Left hindlimb (tissue), 1 donor: ENCODE data around the gene SMG6.

Source experiments
- DNase-seq: peaks from one replicate; pipeline ENCODE4 v3.0.0-alpha.2; 2018

SMG6 gene

DNA sequence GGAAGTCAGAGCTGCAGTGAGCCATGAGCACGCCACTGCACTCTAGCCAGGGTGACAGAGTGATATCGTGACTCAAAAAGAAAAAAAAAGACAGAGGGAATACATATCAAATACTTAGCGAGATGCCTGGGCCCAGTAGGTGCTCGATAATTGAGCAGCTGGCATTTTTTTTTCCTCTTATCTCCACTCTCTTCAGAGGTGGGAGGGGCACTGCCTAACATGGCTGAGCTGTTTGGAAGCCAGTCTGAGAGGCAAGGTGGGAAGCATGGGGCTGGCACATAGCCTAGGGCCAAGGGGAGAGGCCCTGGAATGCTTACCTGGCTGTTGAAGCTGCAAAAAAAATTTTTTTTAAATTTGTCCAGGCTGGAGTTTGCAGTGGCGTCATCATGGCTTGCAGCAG, 210.2 kb downstream of the SMG6 start:
- DNase-seq: no peak

- no peak for DNase-seq
Observed at GRCh38 chr17:2092253-2092652, 211.3 kb downstream of the SMG6 start.

GRCh38 chr17:2090804-2091534, 212.6 kb downstream of the SMG6 start:
- DNase-seq: peak; percentile 86

DNA sequence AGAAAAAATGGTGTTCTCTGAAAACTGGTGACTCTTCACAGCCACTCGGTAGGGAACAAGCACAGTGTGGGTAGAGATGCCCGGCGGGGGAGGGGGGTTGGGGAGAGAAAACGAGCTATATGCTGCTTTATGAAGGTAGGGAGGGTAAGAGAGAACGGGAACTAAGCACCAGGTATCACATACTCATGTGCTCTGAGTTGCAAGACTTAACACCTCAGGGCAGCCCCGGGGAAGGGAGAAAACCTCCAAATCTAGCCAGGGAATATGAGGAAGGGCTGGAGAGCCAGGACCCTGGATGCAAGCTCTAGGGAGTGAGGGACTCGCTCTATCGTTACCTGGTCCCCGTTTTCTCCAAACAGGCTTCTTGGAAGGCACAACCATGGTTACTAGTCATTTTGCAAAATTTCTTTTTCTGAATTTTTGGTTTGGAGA, 213.4 kb downstream of the SMG6 start:
- no peak for DNase-seq

DNA sequence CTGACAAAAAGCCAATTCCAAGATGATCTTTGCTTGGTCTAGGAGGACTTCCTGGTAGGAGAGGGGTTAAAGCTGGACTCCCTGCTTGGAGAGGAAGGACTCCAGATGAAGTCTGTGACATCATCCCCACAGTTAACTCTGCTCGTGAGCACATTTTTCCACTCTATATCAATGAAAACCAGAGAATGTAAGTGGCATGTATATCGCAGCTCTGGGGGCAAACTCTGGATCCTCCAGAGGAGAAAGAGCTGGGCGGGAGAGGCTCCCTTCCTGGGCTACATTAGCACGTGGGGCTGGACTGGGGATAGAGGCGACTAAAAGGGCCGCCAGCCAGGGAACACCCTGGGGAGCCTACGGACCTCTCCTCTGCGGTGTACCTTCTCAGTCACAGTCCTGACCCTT, 214.6 kb downstream of the SMG6 start:
- no peak for DNase-seq

DNA sequence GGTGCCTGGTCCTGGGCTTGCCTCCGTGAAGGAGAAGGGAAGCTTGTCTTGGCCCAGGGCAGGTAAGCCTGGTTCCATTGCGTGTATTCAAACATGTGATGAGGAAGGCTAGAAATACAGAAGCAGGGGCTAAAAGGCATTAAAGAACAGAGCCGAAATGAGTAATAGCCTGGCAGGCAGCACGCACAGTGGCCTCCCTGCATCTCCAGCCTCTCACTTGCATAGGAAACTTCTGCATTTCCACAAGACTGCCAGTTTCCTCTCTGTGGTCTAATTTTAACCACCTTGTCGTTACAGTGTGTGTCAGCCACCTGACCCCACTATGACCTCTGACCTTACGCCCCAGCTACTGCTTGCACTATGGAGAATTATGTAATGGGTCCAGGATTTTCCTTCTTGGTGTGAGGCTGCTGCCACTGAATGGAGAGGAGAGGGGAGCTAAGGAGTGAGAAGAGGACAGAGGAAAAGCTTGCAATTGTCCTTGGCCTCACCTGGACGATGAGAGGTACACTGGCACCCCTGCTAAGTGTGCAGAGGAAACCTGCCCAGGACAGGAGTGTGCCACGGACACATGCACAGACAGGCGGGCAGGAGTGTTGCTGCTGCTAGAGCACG, 215.9 kb downstream of the SMG6 start:
- no peak for DNase-seq

DNA sequence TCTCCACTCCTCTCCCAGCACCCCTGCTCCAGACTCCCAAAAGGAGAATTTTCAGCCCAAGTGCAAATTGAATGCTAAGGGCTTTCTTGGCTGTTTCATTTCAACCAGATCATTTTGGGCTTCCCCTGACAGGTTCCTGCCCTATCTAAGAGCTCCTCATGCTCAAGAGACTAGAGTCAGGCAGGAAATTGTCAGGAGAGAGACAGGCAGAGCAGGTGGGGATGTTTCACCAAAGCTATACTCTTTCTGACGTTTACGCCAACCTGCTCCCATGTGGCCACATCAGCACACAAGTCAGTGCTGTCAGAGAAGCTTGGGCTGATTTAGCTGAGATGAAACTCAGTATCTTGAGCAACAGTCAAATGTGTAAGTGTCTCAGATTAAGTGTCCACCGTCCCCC, 217.3 kb downstream of the SMG6 start:
- no peak for DNase-seq

DNA sequence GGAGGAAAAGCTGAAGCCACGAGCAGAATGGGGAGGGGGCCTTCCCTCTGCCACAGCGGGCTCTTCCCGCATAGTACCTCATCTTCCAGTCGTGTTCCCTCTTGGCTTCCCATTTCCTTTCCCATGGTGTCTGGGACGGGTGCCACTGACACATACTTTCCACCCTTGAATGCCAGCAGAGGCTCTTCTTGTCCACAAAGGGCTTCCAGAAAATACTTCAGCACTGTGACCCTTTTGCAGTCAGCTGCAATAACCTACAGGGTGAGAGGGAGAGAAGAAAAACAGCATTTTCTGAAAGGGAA, 218.0 kb downstream of the SMG6 start:
- peak; percentile 88 for DNase-seq

DNA sequence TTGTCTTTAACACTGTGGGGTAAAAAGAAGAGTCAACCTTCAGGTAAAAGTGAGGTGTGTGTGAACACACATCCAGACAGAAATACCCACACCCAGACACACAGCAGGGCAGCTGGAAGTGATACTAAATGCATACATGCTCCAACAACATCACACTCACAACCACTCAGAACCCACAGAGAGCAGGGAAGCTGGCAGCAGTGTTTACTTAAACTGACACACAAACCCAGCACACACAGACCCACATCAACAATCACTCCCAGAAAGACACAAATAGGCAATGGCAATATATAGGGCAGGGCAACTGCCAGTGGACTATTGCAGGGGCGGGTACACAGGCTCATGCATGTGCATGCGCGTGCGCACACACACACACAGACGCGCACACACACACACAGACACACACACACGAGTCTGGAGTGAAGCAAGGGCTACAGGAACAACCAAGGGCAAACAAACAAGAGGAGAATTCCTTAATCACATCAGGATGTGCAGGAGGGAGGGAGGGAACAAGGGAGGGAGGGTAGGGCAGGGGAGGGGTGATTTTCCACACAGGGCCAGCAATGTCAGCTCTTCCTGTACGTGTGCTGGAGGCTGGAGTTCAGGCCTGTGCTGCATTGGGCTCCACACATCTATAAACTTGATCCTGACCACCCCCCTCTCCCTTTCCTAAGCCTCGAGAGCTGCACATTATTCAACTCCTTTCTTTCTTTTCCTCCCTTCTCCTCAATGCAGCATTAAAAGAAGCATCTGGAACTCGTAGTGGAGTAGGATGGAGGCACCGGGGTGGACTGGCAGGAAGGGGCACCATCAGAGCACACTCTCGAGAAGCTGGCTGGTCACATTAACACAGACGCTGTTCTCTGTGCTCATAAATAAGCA, 218.6 kb downstream of the SMG6 start:
- peak; percentile 87 for DNase-seq

DNA sequence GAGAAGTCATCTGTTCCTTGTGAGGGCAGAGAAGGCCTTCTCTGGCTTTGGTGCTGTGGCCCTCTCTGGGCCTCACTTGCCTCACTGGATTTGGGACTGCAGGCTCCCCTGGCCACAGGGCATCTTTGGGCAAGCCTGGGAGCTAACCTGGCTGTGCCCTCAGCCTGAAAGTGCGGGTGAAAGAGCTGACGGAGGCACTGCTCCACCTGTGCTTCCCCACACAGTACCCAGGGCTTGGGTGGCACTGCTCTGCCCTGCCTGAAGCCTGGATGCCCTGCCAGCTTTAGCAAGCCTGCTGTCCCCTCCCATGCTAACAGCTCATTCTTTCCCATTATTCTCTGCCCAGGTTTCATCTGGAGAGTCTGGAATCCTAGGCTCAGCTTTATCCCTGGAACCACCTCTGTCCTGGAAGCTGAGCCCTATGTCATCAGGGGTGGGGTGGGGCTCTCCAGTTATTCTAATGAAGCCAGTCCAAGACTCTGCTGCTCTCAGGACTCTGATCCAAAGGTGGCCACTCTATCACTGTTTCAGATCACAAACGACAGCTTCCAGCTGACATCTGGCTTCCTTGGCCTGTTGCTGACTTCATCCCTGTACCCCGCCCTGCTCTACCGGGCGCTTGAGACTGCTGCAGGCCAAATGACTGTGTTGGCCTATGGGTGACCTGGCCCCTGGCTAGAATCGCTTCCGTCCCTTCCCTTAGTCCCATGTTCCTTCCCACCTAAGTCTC, 219.4 kb downstream of the SMG6 start:
- DNase-seq: peak; percentile 67

DNA sequence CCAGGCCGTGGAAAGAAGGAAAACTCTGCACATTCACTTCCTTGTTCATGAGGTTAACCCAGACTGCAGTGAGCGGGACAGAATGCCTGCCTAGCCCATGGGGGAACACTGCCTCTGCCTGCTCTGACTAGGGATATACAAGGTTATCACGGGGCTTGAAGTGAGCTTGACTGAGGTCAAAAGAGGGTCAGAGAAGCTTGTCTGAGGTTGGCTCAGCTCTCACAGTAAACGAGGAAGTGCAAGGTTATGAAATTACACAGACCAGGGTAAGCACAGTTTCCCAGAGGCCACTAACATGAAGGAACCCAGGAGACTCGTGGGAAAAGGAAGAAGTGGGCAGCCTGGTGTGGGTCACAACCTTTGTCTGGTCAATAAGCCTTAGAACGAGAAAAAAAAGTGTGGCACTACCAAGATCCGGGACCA, 220.0 kb downstream of the SMG6 start:
- DNase-seq: no peak

- DNase-seq: no peak
Observed at GRCh38 chr17:2082003-2082781, 221.4 kb downstream of the SMG6 start.

DNA sequence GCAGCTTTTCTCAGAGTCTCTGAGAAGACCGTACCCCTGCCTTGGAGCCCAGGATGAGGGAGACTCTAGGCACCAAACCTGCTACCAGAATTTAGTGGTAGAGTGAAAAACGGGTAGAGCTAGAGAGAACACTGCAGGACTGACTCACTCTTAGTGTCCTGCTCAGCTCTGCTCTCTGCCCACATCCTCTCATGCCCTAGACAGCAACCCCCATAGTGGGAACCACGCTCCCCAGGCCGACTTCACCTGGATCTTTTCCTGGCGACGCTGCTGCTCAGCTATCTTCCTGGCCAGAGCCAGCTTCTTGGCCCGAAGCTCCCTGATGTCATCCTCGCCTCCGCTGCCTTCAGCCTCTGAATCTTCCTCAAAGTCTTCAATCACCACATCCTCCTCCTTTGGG, 222.0 kb downstream of the SMG6 start:
- no peak for DNase-seq

DNA sequence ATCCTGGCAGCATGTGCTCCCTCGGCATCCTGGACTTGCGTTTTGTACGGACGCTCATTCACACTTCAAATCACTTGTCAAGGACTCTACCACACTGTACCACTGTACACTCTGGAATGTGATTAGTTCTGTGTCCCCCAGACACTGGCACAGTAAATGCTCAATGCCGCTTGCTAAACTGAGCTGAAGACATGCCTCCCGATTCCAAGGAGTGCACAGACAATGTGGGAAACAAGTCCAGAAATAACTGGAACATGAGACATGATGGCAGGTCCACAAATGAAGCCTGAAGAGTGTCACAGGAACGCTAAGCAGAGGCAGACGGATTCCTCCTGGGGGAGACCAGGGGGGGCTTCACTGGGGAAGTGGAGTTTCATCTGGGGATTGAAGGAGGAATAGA, 226.5 kb downstream of the SMG6 start:
- no peak for DNase-seq

- DNase-seq: peak; percentile 73
Observed at GRCh38 chr17:2076087-2076984, 227.2 kb downstream of the SMG6 start.

DNA sequence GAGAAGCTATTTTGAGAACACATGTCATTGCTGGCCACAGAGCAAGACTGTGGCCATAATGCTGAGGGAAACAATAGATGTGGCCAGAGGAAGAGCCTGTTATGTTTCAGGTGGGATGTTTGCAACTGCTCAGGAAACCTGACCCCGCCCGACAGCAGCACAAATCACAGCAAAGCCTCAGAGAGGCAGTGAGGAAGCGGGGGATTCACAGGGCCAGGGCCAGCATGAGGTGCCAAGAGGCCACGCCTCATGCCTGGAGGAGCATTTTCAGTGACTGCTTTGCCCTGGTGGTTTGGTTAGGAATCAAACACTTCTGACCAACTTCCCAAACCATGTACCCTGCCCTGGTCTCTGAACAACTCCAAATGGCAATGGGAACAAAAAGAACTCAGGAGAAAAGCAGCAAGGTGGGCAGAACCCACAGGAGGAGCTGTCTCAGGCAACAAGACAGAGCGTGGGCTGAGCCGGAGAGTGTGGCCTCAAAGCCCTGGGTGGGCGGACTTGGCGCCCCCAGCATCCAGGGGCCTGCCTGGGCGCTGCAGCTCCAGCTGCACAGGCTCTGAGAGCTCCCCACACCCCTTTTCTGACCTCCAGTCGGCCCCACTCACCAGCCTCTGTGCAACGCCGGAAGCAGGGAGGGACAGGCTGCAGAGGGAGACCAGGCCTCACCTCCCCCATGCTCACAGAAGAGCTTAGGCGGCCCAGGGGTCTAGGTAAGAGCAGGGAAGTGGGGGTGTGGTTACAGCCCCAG, 228.1 kb downstream of the SMG6 start:
- peak; percentile 89 for DNase-seq

DNA sequence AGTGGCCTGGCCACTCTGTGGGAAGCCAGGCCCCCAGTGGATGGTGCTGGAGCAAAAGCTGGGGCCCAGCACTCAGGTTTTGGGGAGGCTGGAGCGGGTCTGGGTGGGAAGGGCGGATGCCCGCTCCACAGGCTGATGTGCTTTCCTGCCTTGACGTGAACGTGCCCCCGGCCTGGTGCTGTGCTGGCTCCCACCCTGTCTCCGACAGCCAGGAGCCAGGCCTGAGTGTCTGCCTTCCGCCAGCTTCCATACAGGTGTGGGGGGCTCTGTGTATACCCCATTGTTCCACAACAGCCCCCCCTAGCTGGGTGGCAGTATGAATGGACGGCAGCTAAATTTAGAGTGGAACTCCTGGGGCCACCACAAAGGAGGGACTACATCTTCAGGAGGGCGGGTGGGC, 228.7 kb downstream of the SMG6 start:
- DNase-seq: no peak

GRCh38 chr17:2071455-2072281, 231.9 kb downstream of the SMG6 start:
- DNase-seq: peak; percentile 64

DNA sequence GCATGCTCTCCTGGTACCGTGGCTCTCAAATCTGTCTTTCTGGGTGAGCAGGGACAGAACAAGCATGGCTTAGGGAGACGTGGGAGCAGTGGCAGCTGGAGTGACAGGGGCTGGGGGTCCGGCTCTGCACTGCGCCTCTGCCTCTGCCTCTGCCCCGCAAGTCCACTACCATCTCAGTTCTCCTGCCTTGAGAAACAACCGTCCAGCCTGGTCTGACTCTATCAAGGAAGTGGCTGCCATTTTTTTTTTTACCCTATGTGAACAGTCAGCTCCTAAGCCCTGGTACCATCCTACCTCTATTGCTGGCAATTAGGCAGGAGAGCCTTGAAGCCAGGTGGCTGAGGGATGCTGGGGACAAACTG, 232.6 kb downstream of the SMG6 start:
- no peak for DNase-seq
